ENCODE measurements around the gene PAQR4.

Gene PAQR4

GRCh38 chr16:2962334-2963073, 6.6 kb upstream of the PAQR4 start:
- Histone ChIP-seq H3K4me3 (no peak overlapping the region), H3K27ac (no peak overlapping the region)
- DNase-seq (ENCODE audit: low spot score): no peak
- TF ChIP-seq CTCF (IDR thresholded peaks at IDR 0.05): no peak

- Histone ChIP-seq H3K4me3 (peak overlapping the region; percentile 59), H3K27ac (no peak overlapping the region)
- no peak for DNase-seq (ENCODE audit: low spot score)
- TF ChIP-seq CTCF (IDR thresholded peaks at IDR 0.05): no peak
These were observed 6.0 kb upstream of the PAQR4 start for GRCh38 chr16:2963074-2963722.

GRCh38 chr16:2963723-2964474, 5.2 kb upstream of the PAQR4 start, which contains the start of gene KREMEN2:
Gene KREMEN2, plus strand, starts transcription at chr16:2964275. Its CDS starts 246 bp downstream, at chr16:2964521.
- H3K27ac ChIP-seq: no peak within 1 kb of the TSS
- no peak for DNase-seq (ENCODE audit: low spot score)
- no peak for TF ChIP-seq CTCF (IDR thresholded peaks at IDR 0.05)
- H3K4me3 ChIP-seq: peak within 1 kb of the TSS; percentile 59

GRCh38 chr16:2964475-2965336, 4.4 kb upstream of the PAQR4 start:
- no peak overlapping the region for H3K27ac ChIP-seq
- peak overlapping the region; percentile 59 for H3K4me3 ChIP-seq
- no peak for DNase-seq (ENCODE audit: low spot score)
- TF ChIP-seq CTCF (IDR thresholded peaks at IDR 0.05): no peak

GRCh38 chr16:2966043-2966807, 2.9 kb upstream of the PAQR4 start:
- H3K27ac ChIP-seq: no peak overlapping the region
- TF ChIP-seq CTCF (IDR thresholded peaks at IDR 0.05): no peak
- no peak for DNase-seq (ENCODE audit: low spot score)
- H3K4me3 ChIP-seq: peak overlapping the region; percentile 52

- Histone ChIP-seq H3K4me3 (peak overlapping the region; percentile 52), H3K27ac (no peak overlapping the region)
- TF ChIP-seq CTCF (IDR thresholded peaks at IDR 0.05): no peak
- DNase-seq (ENCODE audit: low spot score): no peak
These were observed 2.3 kb upstream of the PAQR4 start for GRCh38 chr16:2966808-2967191.

Measured in coronary artery (tissue), 2 donors.